ENCODE results near the gene KRT6A. TPM values are rescaled to one million over a fixed set of nuclear protein-coding genes. Genes with fewer than 3 reads are reported as not detected.

KRT6A gene
- total and polyA plus RNA-seq, 4 donors = 0.02 to 0.05 TPM; not detected in 2

DNA sequence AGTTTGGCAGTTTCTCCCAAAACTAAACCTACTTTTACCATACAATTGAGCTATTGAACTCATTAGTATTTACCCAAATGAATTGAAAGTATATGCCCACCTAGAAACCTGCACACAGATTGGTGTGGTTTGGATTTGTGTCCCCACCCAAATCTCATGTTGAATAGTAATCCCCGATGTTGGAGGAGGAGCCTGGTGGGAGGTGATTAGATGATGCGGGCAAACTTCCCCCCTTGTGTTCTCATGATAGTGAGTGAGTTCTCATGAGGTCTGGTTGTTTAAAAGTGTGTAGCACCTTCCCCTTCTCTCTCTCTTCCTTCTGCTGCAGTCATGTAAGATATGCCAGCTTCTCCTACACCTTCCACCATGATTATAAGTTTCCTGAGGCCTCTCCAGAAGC, 15.4 kb downstream of the KRT6A start:
- H3K36me3 ChIP-seq (ENCODE audit: control insufficient read depth in 4 of 4, insufficient read depth in 3 of 4, low read depth in 1 of 4, low read length in 3 of 4) = no peaks in the 10 kb centered on the region
- H3K27ac ChIP-seq (ENCODE audit: low read depth in 1 of 2, low read length in 2 of 2) = no peak overlapping the region
- TF ChIP-seq FOXA2 (IDR thresholded peaks at IDR 0.05) (no peak), NR2F2 (IDR thresholded peaks at IDR 0.05) (no peak), HNF4G (IDR thresholded peaks at IDR 0.05) (no peak), JUND (IDR thresholded peaks at IDR 0.05) (no peak), GABPA (IDR thresholded peaks at IDR 0.05 in 1 of 2, conservative IDR thresholded peaks at IDR 0.05 in 1 of 2) (no peak), RAD21 (IDR thresholded peaks at IDR 0.05) (no peak), YY1 (IDR thresholded peaks at IDR 0.05) (no peak), RXRA (IDR thresholded peaks at IDR 0.05) (no peak), EGR1 (IDR thresholded peaks at IDR 0.05; ENCODE audit: low read depth in 2 of 2) (no peak), TAF1 (conservative IDR thresholded peaks at IDR 0.05) (no peak)
- TF ChIP-seq, protein P1, sequence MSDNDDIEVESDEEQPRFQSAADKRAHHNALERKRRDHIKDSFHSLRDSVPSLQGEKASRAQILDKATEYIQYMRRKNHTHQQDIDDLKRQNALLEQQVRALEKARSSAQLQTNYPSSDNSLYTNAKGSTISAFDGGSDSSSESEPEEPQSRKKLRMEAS (IDR thresholded peaks at IDR 0.05) = no peak
- TF ChIP-seq, protein P2, sequence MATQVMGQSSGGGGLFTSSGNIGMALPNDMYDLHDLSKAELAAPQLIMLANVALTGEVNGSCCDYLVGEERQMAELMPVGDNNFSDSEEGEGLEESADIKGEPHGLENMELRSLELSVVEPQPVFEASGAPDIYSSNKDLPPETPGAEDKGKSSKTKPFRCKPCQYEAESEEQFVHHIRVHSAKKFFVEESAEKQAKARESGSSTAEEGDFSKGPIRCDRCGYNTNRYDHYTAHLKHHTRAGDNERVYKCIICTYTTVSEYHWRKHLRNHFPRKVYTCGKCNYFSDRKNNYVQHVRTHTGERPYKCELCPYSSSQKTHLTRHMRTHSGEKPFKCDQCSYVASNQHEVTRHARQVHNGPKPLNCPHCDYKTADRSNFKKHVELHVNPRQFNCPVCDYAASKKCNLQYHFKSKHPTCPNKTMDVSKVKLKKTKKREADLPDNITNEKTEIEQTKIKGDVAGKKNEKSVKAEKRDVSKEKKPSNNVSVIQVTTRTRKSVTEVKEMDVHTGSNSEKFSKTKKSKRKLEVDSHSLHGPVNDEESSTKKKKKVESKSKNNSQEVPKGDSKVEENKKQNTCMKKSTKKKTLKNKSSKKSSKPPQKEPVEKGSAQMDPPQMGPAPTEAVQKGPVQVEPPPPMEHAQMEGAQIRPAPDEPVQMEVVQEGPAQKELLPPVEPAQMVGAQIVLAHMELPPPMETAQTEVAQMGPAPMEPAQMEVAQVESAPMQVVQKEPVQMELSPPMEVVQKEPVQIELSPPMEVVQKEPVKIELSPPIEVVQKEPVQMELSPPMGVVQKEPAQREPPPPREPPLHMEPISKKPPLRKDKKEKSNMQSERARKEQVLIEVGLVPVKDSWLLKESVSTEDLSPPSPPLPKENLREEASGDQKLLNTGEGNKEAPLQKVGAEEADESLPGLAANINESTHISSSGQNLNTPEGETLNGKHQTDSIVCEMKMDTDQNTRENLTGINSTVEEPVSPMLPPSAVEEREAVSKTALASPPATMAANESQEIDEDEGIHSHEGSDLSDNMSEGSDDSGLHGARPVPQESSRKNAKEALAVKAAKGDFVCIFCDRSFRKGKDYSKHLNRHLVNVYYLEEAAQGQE (IDR thresholded peaks at IDR 0.05) = no peak
- TF ChIP-seq, protein P3, sequence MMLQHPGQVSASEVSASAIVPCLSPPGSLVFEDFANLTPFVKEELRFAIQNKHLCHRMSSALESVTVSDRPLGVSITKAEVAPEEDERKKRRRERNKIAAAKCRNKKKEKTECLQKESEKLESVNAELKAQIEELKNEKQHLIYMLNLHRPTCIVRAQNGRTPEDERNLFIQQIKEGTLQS (IDR thresholded peaks at IDR 0.05) = no peak
- TF ChIP-seq, protein P4, sequence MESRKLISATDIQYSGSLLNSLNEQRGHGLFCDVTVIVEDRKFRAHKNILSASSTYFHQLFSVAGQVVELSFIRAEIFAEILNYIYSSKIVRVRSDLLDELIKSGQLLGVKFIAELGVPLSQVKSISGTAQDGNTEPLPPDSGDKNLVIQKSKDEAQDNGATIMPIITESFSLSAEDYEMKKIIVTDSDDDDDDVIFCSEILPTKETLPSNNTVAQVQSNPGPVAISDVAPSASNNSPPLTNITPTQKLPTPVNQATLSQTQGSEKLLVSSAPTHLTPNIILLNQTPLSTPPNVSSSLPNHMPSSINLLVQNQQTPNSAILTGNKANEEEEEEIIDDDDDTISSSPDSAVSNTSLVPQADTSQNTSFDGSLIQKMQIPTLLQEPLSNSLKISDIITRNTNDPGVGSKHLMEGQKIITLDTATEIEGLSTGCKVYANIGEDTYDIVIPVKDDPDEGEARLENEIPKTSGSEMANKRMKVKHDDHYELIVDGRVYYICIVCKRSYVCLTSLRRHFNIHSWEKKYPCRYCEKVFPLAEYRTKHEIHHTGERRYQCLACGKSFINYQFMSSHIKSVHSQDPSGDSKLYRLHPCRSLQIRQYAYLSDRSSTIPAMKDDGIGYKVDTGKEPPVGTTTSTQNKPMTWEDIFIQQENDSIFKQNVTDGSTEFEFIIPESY (IDR thresholded peaks at IDR 0.05) = no peak
- H3K9ac ChIP-seq (ENCODE audit: low read depth in 1 of 2, low read length in 2 of 2) = no peak overlapping the region
- H3K27me3 ChIP-seq (ENCODE audit: control insufficient read depth in 4 of 4, insufficient read depth in 4 of 4, low read length in 3 of 4) = no peaks in the 10 kb centered on the region
- H3K4me1 ChIP-seq (ENCODE audit: control insufficient read depth in 4 of 4, insufficient read depth in 4 of 4, low read length in 3 of 4) = peaks cover 0 to 1% (median 0%) of the 10 kb centered on the region in 4 donors
- H3K9me3 ChIP-seq (ENCODE audit: control insufficient read depth in 4 of 4, low read length in 3 of 4) = no peaks in the 10 kb centered on the region
- no peak for DNase-seq (ENCODE audit: low spot score)
- WGBS = 76% methylated on average over 2 of the region's 2 CpGs
- H3K4me3 ChIP-seq (ENCODE audit: low read depth in 1 of 3, low read length in 3 of 3) = no peak overlapping the region

DNA sequence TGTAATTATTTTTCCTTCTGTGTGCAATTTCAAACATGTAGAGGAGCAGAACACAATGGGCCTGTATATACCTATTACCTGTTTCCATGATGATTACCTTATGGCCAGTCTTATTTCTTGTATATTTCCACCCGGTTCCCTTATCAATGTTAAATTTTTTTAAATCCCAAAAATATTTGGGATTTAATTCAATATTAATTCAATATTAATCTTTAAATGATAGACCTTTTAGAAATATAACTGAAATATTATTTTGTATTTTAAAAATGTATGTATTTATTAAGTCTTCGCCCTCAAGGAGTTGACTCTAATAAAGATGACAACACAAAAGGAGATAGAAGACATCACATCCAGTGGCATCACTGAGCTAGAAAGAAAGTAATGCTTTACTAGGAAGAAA, 18.8 kb downstream of the KRT6A start:
- Histone ChIP-seq H3K4me1 (ENCODE audit: control insufficient read depth in 4 of 4, insufficient read depth in 4 of 4, low read length in 3 of 4) (no peaks in the 10 kb centered on the region), H3K9ac (ENCODE audit: low read depth in 1 of 2, low read length in 2 of 2) (no peak overlapping the region), H3K36me3 (ENCODE audit: control insufficient read depth in 4 of 4, insufficient read depth in 3 of 4, low read depth in 1 of 4, low read length in 3 of 4) (no peaks in the 10 kb centered on the region), H3K27me3 (ENCODE audit: control insufficient read depth in 4 of 4, insufficient read depth in 4 of 4, low read length in 3 of 4) (no peaks in the 10 kb centered on the region), H3K27ac (ENCODE audit: low read depth in 1 of 2, low read length in 2 of 2) (no peak overlapping the region), H3K9me3 (ENCODE audit: control insufficient read depth in 4 of 4, low read length in 3 of 4) (no peaks in the 10 kb centered on the region), H3K4me3 (ENCODE audit: low read depth in 1 of 3, low read length in 3 of 3) (no peak overlapping the region)
- TF ChIP-seq FOXA1 (IDR thresholded peaks at IDR 0.05) = no peak
- no peak for TF ChIP-seq NR2F2 (IDR thresholded peaks at IDR 0.05)
- TF ChIP-seq, protein P3 (IDR thresholded peaks at IDR 0.05) = no peak
- no peak for TF ChIP-seq HNF4A (conservative IDR thresholded peaks at IDR 0.05)
- no peak for TF ChIP-seq TAF1 (conservative IDR thresholded peaks at IDR 0.05)
- TF ChIP-seq FOXA2 (IDR thresholded peaks at IDR 0.05) = no peak
- TF ChIP-seq RXRA (IDR thresholded peaks at IDR 0.05) = no peak
- no peak for TF ChIP-seq JUND (IDR thresholded peaks at IDR 0.05)
- TF ChIP-seq YY1 (IDR thresholded peaks at IDR 0.05) = no peak
- TF ChIP-seq, protein P1 (IDR thresholded peaks at IDR 0.05) = no peak
- TF ChIP-seq, protein P2 (IDR thresholded peaks at IDR 0.05) = no peak
- TF ChIP-seq GABPA (IDR thresholded peaks at IDR 0.05 in 1 of 2, conservative IDR thresholded peaks at IDR 0.05 in 1 of 2) = no peak
- TF ChIP-seq, protein P5, sequence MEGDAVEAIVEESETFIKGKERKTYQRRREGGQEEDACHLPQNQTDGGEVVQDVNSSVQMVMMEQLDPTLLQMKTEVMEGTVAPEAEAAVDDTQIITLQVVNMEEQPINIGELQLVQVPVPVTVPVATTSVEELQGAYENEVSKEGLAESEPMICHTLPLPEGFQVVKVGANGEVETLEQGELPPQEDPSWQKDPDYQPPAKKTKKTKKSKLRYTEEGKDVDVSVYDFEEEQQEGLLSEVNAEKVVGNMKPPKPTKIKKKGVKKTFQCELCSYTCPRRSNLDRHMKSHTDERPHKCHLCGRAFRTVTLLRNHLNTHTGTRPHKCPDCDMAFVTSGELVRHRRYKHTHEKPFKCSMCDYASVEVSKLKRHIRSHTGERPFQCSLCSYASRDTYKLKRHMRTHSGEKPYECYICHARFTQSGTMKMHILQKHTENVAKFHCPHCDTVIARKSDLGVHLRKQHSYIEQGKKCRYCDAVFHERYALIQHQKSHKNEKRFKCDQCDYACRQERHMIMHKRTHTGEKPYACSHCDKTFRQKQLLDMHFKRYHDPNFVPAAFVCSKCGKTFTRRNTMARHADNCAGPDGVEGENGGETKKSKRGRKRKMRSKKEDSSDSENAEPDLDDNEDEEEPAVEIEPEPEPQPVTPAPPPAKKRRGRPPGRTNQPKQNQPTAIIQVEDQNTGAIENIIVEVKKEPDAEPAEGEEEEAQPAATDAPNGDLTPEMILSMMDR (IDR thresholded peaks at IDR 0.05; ENCODE audit: low read depth, low read length, missing input control) = no peak
- no peak for TF ChIP-seq SP1 (IDR thresholded peaks at IDR 0.05)
- 94% methylated on average over 2 of the region's 2 CpGs for WGBS
- DNase-seq (ENCODE audit: low spot score) = no peak
